SU-DHL-6 (cell line): ENCODE data around the gene RANBP6.

Experiments used
- H2AFZ ChIP-seq: fragments of 200-600 bp; sonication (generic); 2 replicates; pipeline ENCODE4 v1.6.1; 2014; ENCODE audit warnings: low read depth, mild to moderate bottlenecking, moderate library complexity, mixed read lengths, antibody characterized with exemption, low read length; ENCODE audit not compliant: severe bottlenecking
- H3F3A ChIP-seq: fragments of 200-600 bp; shearing (Covaris generic); 2 replicates; pipeline ENCODE4 v1.6.0; 2016; ENCODE audit warnings: antibody characterized with exemption, mild to moderate bottlenecking; ENCODE audit not compliant: insufficient read depth
- H3K27ac ChIP-seq: fragments of 200-600 bp; sonication (generic); 2 replicates; pipeline ENCODE4 v1.5.1; 2016; ENCODE audit warnings: low read depth, mild to moderate bottlenecking, low read length, moderate library complexity, mixed read lengths
- H3K27me3 ChIP-seq: fragments of 200-600 bp; sonication (generic), shearing (Covaris generic); 2 replicates; pipeline ENCODE4 v1.6.0; 2014; ENCODE audit warnings: mild to moderate bottlenecking, low read length
- H3K36me3 ChIP-seq: fragments of 200-600 bp; sonication (generic); 2 replicates; pipeline ENCODE4 v1.6.1; 2014; ENCODE audit warnings: mild to moderate bottlenecking, low read length, mixed read lengths
- H3K4me2 ChIP-seq: fragments of 300-600, 200-600 bp; shearing (Covaris generic), sonication (generic); 2 replicates; pipeline ENCODE4 v1.6.0; 2014; ENCODE audit warnings: low read length, low read depth, mild to moderate bottlenecking; ENCODE audit not compliant: poor library complexity, severe bottlenecking
- H3K4me3 ChIP-seq: fragments of 200-600 bp; sonication (generic); 2 replicates; pipeline ENCODE4 v1.5.1; 2014; ENCODE audit warnings: antibody characterized with exemption, low read length, mild to moderate bottlenecking, mixed read lengths; ENCODE audit not compliant: insufficient read depth, poor library complexity, severe bottlenecking
- H3K79me2 ChIP-seq: fragments of 200-600 bp; sonication (generic); 2 replicates; pipeline ENCODE4 v1.6.1; 2014; ENCODE audit warnings: mild to moderate bottlenecking, low read length, moderate library complexity; ENCODE audit not compliant: insufficient read depth
- H3K9ac ChIP-seq: fragments of 200-600 bp; sonication (generic); 2 replicates; pipeline ENCODE4 v1.7.0; 2014; ENCODE audit warnings: mild to moderate bottlenecking, low read length
- H3K9me2 ChIP-seq: fragments of 200-600 bp; sonication (generic); replicated peaks from 2 replicates; pipeline ENCODE4 v1.6.1; 2014; ENCODE audit warnings: low read length; ENCODE audit not compliant: insufficient read depth
- H3K9me3 ChIP-seq: fragments of 200-600 bp; sonication (generic); 2 replicates; pipeline ENCODE4 v1.6.1; 2014; ENCODE audit warnings: low read length, mixed read lengths; ENCODE audit not compliant: insufficient read depth
- H4K20me1 ChIP-seq: fragments of 200-600 bp; sonication (generic); 2 replicates; pipeline ENCODE4 v1.6.1; 2014; ENCODE audit warnings: low read depth, mild to moderate bottlenecking, antibody characterized with exemption, low read length, moderate library complexity, mixed read lengths
- EZH2phosphoT487 ChIP-seq: fragments of 200-600 bp; sonication (generic), shearing (Covaris generic); conservative IDR thresholded peaks from 2 replicates; pipeline ENCODE4 v1.6.1; 2018; ENCODE audit warnings: mild to moderate bottlenecking, antibody characterized with exemption, low read length, moderate library complexity, mixed read lengths
- TF ChIP-seq, protein P1 (sequence below): fragments of 200-600 bp; sonication (generic); IDR thresholded peaks from one replicate; pipeline ENCODE4 v1.5.1; 2017; ENCODE audit warnings: antibody characterized with exemption, mild to moderate bottlenecking, low read length, moderate library complexity; ENCODE audit not compliant: insufficient read depth, poor library complexity, severe bottlenecking

The RANBP6 gene

GRCh38 chr9:6049798-6050197 is 34.4 kb upstream of the RANBP6 start:
- H3K9me2 ChIP-seq, result no peaks in the 10 kb centered on the region
- TF ChIP-seq, protein P1, sequence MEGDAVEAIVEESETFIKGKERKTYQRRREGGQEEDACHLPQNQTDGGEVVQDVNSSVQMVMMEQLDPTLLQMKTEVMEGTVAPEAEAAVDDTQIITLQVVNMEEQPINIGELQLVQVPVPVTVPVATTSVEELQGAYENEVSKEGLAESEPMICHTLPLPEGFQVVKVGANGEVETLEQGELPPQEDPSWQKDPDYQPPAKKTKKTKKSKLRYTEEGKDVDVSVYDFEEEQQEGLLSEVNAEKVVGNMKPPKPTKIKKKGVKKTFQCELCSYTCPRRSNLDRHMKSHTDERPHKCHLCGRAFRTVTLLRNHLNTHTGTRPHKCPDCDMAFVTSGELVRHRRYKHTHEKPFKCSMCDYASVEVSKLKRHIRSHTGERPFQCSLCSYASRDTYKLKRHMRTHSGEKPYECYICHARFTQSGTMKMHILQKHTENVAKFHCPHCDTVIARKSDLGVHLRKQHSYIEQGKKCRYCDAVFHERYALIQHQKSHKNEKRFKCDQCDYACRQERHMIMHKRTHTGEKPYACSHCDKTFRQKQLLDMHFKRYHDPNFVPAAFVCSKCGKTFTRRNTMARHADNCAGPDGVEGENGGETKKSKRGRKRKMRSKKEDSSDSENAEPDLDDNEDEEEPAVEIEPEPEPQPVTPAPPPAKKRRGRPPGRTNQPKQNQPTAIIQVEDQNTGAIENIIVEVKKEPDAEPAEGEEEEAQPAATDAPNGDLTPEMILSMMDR, result peak; percentile 79
- TF ChIP-seq EZH2phosphoT487, result no peak
- no peaks in the 10 kb centered on the region for H3K36me3 ChIP-seq
- H3K4me2 ChIP-seq, result peak overlapping the region; percentile 2
- peak overlapping the region; percentile 87 for H3K27ac ChIP-seq
- H2AFZ ChIP-seq, result peak overlapping the region; percentile 57
- H3K79me2 ChIP-seq, result no peaks in the 10 kb centered on the region
- H4K20me1 ChIP-seq, result no peaks in the 10 kb centered on the region
- H3K4me3 ChIP-seq, result no peak overlapping the region
- peaks cover 21% of the 10 kb centered on the region for H3F3A ChIP-seq
- H3K27me3 ChIP-seq, result no peaks in the 10 kb centered on the region
- no peaks in the 10 kb centered on the region for H3K9me3 ChIP-seq
- 0 out of 2 replicates have a peak overlapping the region, but pooled peaks have one; percentile 3 for H3K9ac ChIP-seq

DNA sequence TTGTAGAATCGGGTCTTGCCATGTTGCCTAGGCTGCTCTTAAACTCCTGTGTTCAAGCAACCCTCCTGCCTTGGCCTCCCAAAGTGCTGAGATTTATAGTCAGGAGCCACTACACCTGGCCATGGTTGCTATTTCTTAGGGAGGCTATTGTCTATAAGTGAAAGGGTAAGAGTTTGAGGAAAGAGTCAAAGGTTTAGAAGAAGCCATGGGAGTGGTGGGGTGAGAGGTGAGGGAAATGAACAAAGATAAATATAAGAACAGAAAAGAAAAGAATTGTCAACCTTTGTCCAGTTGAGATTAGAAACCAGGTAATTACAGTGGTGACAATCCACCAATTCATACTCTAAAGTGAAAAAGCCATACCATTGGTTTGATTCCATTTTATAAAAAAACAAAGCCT is 32.6 kb upstream of the RANBP6 start:
- H3K27ac ChIP-seq, result no peak overlapping the region
- TF ChIP-seq, protein P1, result no peak
- no peak for TF ChIP-seq EZH2phosphoT487
- peaks cover 12% of the 10 kb centered on the region; the same call in 1 of the 2 replicates for H3F3A ChIP-seq
- H3K9me2 ChIP-seq, result no peaks in the 10 kb centered on the region
- no peak overlapping the region for H3K4me2 ChIP-seq
- H3K79me2 ChIP-seq, result no peaks in the 10 kb centered on the region
- no peak overlapping the region for H3K9ac ChIP-seq
- no peaks in the 10 kb centered on the region for H3K36me3 ChIP-seq
- no peaks in the 10 kb centered on the region for H3K27me3 ChIP-seq
- no peak overlapping the region for H3K4me3 ChIP-seq
- peak overlapping the region; percentile 5 for H2AFZ ChIP-seq
- no peaks in the 10 kb centered on the region for H3K9me3 ChIP-seq
- H4K20me1 ChIP-seq, result no peaks in the 10 kb centered on the region

DNA sequence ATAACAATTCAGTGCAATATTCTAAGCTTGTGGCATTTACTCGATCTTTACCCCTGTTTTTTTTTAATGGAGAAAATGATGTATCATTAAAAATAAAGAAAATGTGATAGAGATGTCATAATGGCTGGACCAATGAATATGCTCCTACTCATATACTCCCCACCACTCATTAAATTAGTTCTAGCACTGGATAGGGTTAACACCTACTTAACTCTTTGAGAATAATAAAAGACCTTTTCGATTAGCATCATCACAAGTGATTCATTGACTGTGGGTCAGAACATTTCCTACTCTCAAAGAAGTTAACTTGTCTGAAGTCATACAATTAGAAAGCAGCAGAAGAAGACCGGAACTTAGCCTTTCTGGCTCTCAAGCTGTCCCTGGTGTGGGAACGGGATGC is 31.6 kb upstream of the RANBP6 start:
- TF ChIP-seq, protein P1, result no peak
- TF ChIP-seq EZH2phosphoT487, result no peak
- Histone ChIP-seq H3K79me2 (no peaks in the 10 kb centered on the region), H3F3A (peaks cover 6% of the 10 kb centered on the region; the same call in 1 of the 2 replicates), H3K27me3 (no peaks in the 10 kb centered on the region), H3K27ac (no peak overlapping the region), H3K36me3 (no peaks in the 10 kb centered on the region), H3K4me2 (no peak overlapping the region), H3K9me2 (no peaks in the 10 kb centered on the region), H2AFZ (no peak overlapping the region), H3K9me3 (no peaks in the 10 kb centered on the region), H4K20me1 (no peaks in the 10 kb centered on the region), H3K9ac (no peak overlapping the region), H3K4me3 (no peak overlapping the region)
